NCI-H1048 (cell line): ENCODE results near the gene HDAC10.
A peak's percentile ranks its signal among the peaks of the same experiment; 100 is the strongest.
"Not testable (repeated sequence)": the region's sequence is repeated elsewhere in the genome, so short reads cannot be mapped to it uniquely, and the experiment has no call there.

Experiments used
- DNase-seq: peaks from one replicate; lab custom pipeline; 2025; lab: John Stamatoyannopoulos, UW

Gene HDAC10

GRCh38 chr22:50216055-50216683 is 34.9 kb downstream of the HDAC10 start:
- DNase-seq, result no peak

GRCh38 chr22:50215297-50216054 is 35.6 kb downstream of the HDAC10 start:
- no peak for DNase-seq

GRCh38 chr22:50213263-50213662 is 37.8 kb downstream of the HDAC10 start:
- no peak for DNase-seq

GRCh38 chr22:50211147-50211546 is 39.9 kb downstream of the HDAC10 start:
- DNase-seq, result no peak

GRCh38 chr22:50210378-50211139 is 40.5 kb downstream of the HDAC10 start:
- DNase-seq, result no peak

GRCh38 chr22:50209893-50210292 is 41.2 kb downstream of the HDAC10 start:
- peak; percentile 24 for DNase-seq

- no peak for DNase-seq
These were observed 41.8 kb downstream of the HDAC10 start for GRCh38 chr22:50208939-50209892.

- DNase-seq, result no peak
These were observed 42.6 kb downstream of the HDAC10 start for GRCh38 chr22:50208430-50208938.

- no peak for DNase-seq
These were observed 43.5 kb downstream of the HDAC10 start for GRCh38 chr22:50207383-50208140.

- no peak for DNase-seq
These were observed 44.5 kb downstream of the HDAC10 start for GRCh38 chr22:50206599-50206998.

- no peak for DNase-seq
These were observed 45.1 kb downstream of the HDAC10 start for GRCh38 chr22:50205781-50206569.

GRCh38 chr22:50204998-50205397 is 46.1 kb downstream of the HDAC10 start:
- DNase-seq, result not testable (repeated sequence)

- DNase-seq, result no peak
These were observed 46.5 kb downstream of the HDAC10 start for GRCh38 chr22:50204571-50204970.

GRCh38 chr22:50203288-50203687 is 47.8 kb downstream of the HDAC10 start:
- no peak for DNase-seq

GRCh38 chr22:50202130-50202666 is 48.9 kb downstream of the HDAC10 start:
- no peak for DNase-seq

- no peak for DNase-seq
These were observed 49.6 kb downstream of the HDAC10 start for GRCh38 chr22:50201191-50202129.

GRCh38 chr22:50200461-50201190 is 50.4 kb downstream of the HDAC10 start, which contains the start of gene SELENOO:
SELENOO (plus strand) TSS chr22:50201011; CDS start chr22:50201037, 26 bp downstream.
- DNase-seq, result peak; percentile 38
